BE2C (cell line): ENCODE measurements around the gene GPRC5A.

Source experiments
- DNase-seq: peaks from one replicate; pipeline ENCODE4 v3.0.0-alpha.2; 2020
- H3K27me3 ChIP-seq: fragments of 250-450 bp; sonication (Bioruptor Pico); 2 replicates; pipeline ENCODE4 v1.5.1; 2020; ENCODE audit warnings: mild to moderate bottlenecking
- H3K36me3 ChIP-seq: fragments of 250-450 bp; sonication (Bioruptor Pico); 2 replicates; pipeline ENCODE4 v1.5.1; 2020; ENCODE audit warnings: mild to moderate bottlenecking
- H3K4me1 ChIP-seq: fragments of 250-450 bp; sonication (Bioruptor Pico); 2 replicates; pipeline ENCODE4 v1.5.1; 2020
- H3K4me3 ChIP-seq: 2 replicates; pipeline ENCODE4 v1.5.1; 2011; ENCODE audit warnings: low read depth, low read length
- H3K9me3 ChIP-seq: fragments of 250-450 bp; sonication (Bioruptor Pico); 2 replicates; pipeline ENCODE4 v1.5.1; 2020
- TF ChIP-seq, protein P1 (sequence below): IDR thresholded peaks from 2 replicates; pipeline ENCODE4 v1.5.1; 2012; ENCODE audit warnings: mild to moderate bottlenecking, low read depth, low read length

Gene GPRC5A

GRCh38 chr12:12927211-12928079, 36.1 kb downstream of the GPRC5A start:
- H3K4me3 ChIP-seq, result peak overlapping the region; percentile 72

GRCh38 chr12:12929696-12930095, 38.3 kb downstream of the GPRC5A start:
- Histone ChIP-seq H3K27me3 (peaks cover 3% of the 10 kb centered on the region; the same call in 1 of the 2 replicates), H3K9me3 (no peaks in the 10 kb centered on the region), H3K4me3 (no peak overlapping the region), H3K4me1 (no peaks in the 10 kb centered on the region; the same call in 1 of the 2 replicates), H3K36me3 (no peaks in the 10 kb centered on the region)
- TF ChIP-seq, protein P1, sequence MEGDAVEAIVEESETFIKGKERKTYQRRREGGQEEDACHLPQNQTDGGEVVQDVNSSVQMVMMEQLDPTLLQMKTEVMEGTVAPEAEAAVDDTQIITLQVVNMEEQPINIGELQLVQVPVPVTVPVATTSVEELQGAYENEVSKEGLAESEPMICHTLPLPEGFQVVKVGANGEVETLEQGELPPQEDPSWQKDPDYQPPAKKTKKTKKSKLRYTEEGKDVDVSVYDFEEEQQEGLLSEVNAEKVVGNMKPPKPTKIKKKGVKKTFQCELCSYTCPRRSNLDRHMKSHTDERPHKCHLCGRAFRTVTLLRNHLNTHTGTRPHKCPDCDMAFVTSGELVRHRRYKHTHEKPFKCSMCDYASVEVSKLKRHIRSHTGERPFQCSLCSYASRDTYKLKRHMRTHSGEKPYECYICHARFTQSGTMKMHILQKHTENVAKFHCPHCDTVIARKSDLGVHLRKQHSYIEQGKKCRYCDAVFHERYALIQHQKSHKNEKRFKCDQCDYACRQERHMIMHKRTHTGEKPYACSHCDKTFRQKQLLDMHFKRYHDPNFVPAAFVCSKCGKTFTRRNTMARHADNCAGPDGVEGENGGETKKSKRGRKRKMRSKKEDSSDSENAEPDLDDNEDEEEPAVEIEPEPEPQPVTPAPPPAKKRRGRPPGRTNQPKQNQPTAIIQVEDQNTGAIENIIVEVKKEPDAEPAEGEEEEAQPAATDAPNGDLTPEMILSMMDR, result no peak
- DNase-seq, result no peak

More at GRCh38 chr12:12927211-12928079, 36.1 kb downstream of the GPRC5A start:
- peak; percentile 78 for DNase-seq
- no peaks in the 10 kb centered on the region for H3K27me3 ChIP-seq
- H3K9me3 ChIP-seq, result no peaks in the 10 kb centered on the region
- H3K4me1 ChIP-seq, result no peaks in the 10 kb centered on the region; the same call in 1 of the 2 replicates
- no peaks in the 10 kb centered on the region for H3K36me3 ChIP-seq
- TF ChIP-seq, protein P1, result no peak

- no peak overlapping the region for H3K4me3 ChIP-seq
- no peak for DNase-seq
- H3K36me3 ChIP-seq, result no peaks in the 10 kb centered on the region
- H3K27me3 ChIP-seq, result peaks cover 3% of the 10 kb centered on the region; the same call in 1 of the 2 replicates
- no peaks in the 10 kb centered on the region for H3K9me3 ChIP-seq
- TF ChIP-seq, protein P1, result no peak
- H3K4me1 ChIP-seq, result no peaks in the 10 kb centered on the region; the same call in 1 of the 2 replicates
These were observed 39.4 kb downstream of the GPRC5A start for GRCh38 chr12:12930633-12931219.

DNA sequence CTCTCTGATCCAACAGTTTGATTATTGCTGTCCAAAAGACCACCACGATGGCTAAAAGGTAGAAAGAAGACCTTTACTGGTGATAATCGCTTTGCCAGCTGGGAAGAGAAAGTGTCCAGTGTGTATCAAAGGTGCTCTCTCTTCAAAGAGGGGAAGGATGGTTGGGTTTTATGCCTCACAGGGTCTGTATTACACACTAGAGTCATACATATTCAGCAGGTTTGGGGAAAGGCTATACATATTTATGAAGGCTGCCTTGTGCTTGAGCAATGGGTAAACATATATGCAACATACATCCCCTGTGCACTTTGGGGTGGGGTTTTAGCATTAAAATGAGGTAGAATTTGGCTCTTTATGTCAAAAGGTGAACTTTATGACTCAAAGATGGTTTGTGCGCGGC, 42.4 kb downstream of the GPRC5A start:
- TF ChIP-seq, protein P1, result no peak
- Histone ChIP-seq H3K9me3 (no peaks in the 10 kb centered on the region), H3K27me3 (peaks cover 3% of the 10 kb centered on the region; the same call in 1 of the 2 replicates), H3K4me1 (no peaks in the 10 kb centered on the region), H3K4me3 (no peak overlapping the region), H3K36me3 (no peaks in the 10 kb centered on the region)
- no peak for DNase-seq

DNA sequence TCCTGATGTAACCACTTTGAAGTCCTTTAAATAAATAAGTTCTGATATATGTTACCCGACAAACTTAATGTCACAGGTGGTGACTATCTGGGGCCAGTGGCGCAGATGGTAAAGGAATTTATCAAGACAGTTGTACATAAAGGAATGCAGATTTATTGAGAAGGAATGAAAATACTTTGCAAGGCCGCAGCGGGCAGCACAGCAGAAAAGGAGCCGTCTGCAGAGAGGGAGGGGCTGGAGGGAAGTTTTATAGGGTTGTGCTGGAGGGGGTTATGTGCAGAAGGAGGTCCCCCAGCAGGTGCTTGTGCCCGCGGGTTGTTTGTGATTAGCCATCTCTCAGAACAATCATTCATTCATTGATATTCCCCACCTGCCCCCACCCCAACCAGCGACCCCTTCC, 43.2 kb downstream of the GPRC5A start:
- DNase-seq, result no peak
- no peak overlapping the region for H3K4me3 ChIP-seq
- H3K9me3 ChIP-seq, result no peaks in the 10 kb centered on the region
- TF ChIP-seq, protein P1, result no peak
- H3K4me1 ChIP-seq, result no peaks in the 10 kb centered on the region
- H3K36me3 ChIP-seq, result no peaks in the 10 kb centered on the region
- H3K27me3 ChIP-seq, result peaks cover 3% of the 10 kb centered on the region; the same call in 1 of the 2 replicates

- DNase-seq, result no peak
- peaks cover 3% of the 10 kb centered on the region; the same call in 1 of the 2 replicates for H3K27me3 ChIP-seq
- H3K36me3 ChIP-seq, result no peaks in the 10 kb centered on the region
- H3K4me3 ChIP-seq, result no peak overlapping the region
- TF ChIP-seq, protein P1, result no peak
- H3K4me1 ChIP-seq, result no peaks in the 10 kb centered on the region
- no peaks in the 10 kb centered on the region for H3K9me3 ChIP-seq
These were observed 45.7 kb downstream of the GPRC5A start for GRCh38 chr12:12936983-12937491.
